PC-3 (cell line): ENCODE results near the gene CENPH.
"Not testable (repeated sequence)": the region's sequence is repeated elsewhere in the genome, so short reads cannot be mapped to it uniquely, and the experiment has no call there.

Experiments used
- CTCF ChIP-seq: fragments of 300-600 bp; sonication (generic); conservative IDR thresholded peaks from 2 replicates; pipeline ENCODE4 v1.5.1; 2017; ENCODE audit warnings: antibody characterized with exemption, low read depth, mild to moderate bottlenecking, low read length
- EZH2 ChIP-seq: fragments of 300-600 bp; sonication (generic); IDR thresholded peaks from one replicate; pipeline ENCODE4 v1.6.1; 2017; ENCODE audit warnings: antibody characterized with exemption, mild to moderate bottlenecking, low read length; ENCODE audit not compliant: unreplicated experiment

GRCh38 chr5:69181659-69182293 lies 7.6 kb upstream of the CENPH start:
- not testable (repeated sequence) for TF ChIP-seq CTCF, EZH2
